GM12873 (cell line): ENCODE data around the gene TMEM169.
A peak's percentile ranks its signal among the peaks of the same experiment; 100 is the strongest.

Experiments
- CTCF ChIP-seq: IDR thresholded peaks from 2 replicates; pipeline ENCODE4 v1.5.1; 2012; ENCODE audit warnings: low read depth, mild to moderate bottlenecking, moderate library complexity, low read length, control low read depth; ENCODE audit not compliant: insufficient read depth; ENCODE audit errors: missing control alignments

TMEM169 gene

GRCh38 chr2:216081487-216082116 lies at the start of gene TMEM169, which contains the start of gene PECR:
TSS of gene TMEM169 (plus strand) at chr2:216081919. CDS start at chr2:216095964, 14,045 bp downstream.
TSS of gene PECR (minus strand) at chr2:216081809. CDS start at chr2:216081741, 68 bp downstream.
- no peak for TF ChIP-seq CTCF

GRCh38 chr2:216031960-216032689 lies 49.6 kb upstream of the TMEM169 start:
- TF ChIP-seq CTCF = no peak

GRCh38 chr2:216033403-216033802 lies 48.3 kb upstream of the TMEM169 start:
- no peak for TF ChIP-seq CTCF

GRCh38 chr2:216034065-216034464 lies 47.7 kb upstream of the TMEM169 start:
- TF ChIP-seq CTCF = peak; percentile 93

GRCh38 chr2:216039918-216040317 lies 41.8 kb upstream of the TMEM169 start:
- no peak for TF ChIP-seq CTCF

- no peak for TF ChIP-seq CTCF
Observed at GRCh38 chr2:216041438-216041837, 40.3 kb upstream of the TMEM169 start.

- TF ChIP-seq CTCF = no peak
Observed at GRCh38 chr2:216043949-216044348, 37.8 kb upstream of the TMEM169 start.
